ENCODE measurements around the gene AP3D1.

AP3D1 gene

GRCh38 chr19:2180881-2181632, 29.7 kb upstream of the AP3D1 start:
- intact Hi-C loops (cut with DNase I; ENCODE audit: low total_unique reads), result no loop called here
- TF ChIP-seq CTCF (IDR thresholded peaks at IDR 0.05), result no peak
- no peaks in the 10 kb centered on the region for H3K9me3 ChIP-seq
- peaks cover 0 to 38% (median 24%) of the 10 kb centered on the region in 4 donors for H3K4me1 ChIP-seq
- H3K27me3 ChIP-seq, result no peaks in the 10 kb centered on the region
- H3K36me3 ChIP-seq, result peaks cover 0 to 22% (median 7%) of the 10 kb centered on the region in 3 donors
- H3K4me3 ChIP-seq, result no peak overlapping the region
- no peak for DNase-seq
- H3K27ac ChIP-seq, result no peak overlapping the region

GRCh38 chr19:2180114-2180513, 28.7 kb upstream of the AP3D1 start:
- no peaks in the 10 kb centered on the region for H3K9me3 ChIP-seq
- DNase-seq, result no peak
- H3K36me3 ChIP-seq, result peaks cover 0 to 22% (median 7%) of the 10 kb centered on the region in 3 donors
- no peak for TF ChIP-seq CTCF (IDR thresholded peaks at IDR 0.05)
- no peaks in the 10 kb centered on the region for H3K27me3 ChIP-seq
- H3K27ac ChIP-seq, result no peak overlapping the region
- H3K4me1 ChIP-seq, result peaks cover 0 to 31% (median 17%) of the 10 kb centered on the region in 4 donors
- no peak overlapping the region for H3K4me3 ChIP-seq
- intact Hi-C loops (cut with DNase I; ENCODE audit: low total_unique reads), result no loop called here

GRCh38 chr19:2179095-2179494, 27.7 kb upstream of the AP3D1 start:
- H3K27ac ChIP-seq, result no peak overlapping the region
- no peaks in the 10 kb centered on the region for H3K9me3 ChIP-seq
- no peaks in the 10 kb centered on the region for H3K27me3 ChIP-seq
- peaks cover 0 to 22% (median 10%) of the 10 kb centered on the region in 4 donors for H3K4me1 ChIP-seq
- no peak overlapping the region for H3K4me3 ChIP-seq
- intact Hi-C loops (cut with DNase I; ENCODE audit: low total_unique reads), result no loop called here
- DNase-seq, result no peak
- H3K36me3 ChIP-seq, result peaks cover 0 to 22% (median 7%) of the 10 kb centered on the region in 3 donors
- TF ChIP-seq CTCF (IDR thresholded peaks at IDR 0.05), result no peak

- no peak for DNase-seq
- H3K27ac ChIP-seq, result no peak overlapping the region
- TF ChIP-seq CTCF (IDR thresholded peaks at IDR 0.05), result no peak
- H3K4me1 ChIP-seq, result peaks cover 0 to 13% (median 4%) of the 10 kb centered on the region in 4 donors
- no peaks in the 10 kb centered on the region for H3K27me3 ChIP-seq
- intact Hi-C loops (cut with DNase I; ENCODE audit: low total_unique reads), result no loop called here
- H3K9me3 ChIP-seq, result no peaks in the 10 kb centered on the region
- no peak overlapping the region for H3K4me3 ChIP-seq
- H3K36me3 ChIP-seq, result peaks cover 0 to 10% (median 7%) of the 10 kb centered on the region in 3 donors
Measured at GRCh38 chr19:2176337-2176994, 25.1 kb upstream of the AP3D1 start.

- intact Hi-C loops (cut with DNase I; ENCODE audit: low total_unique reads), result no loop called here
- no peak for DNase-seq
- Histone ChIP-seq H3K9me3 (no peaks in the 10 kb centered on the region), H3K27me3 (no peaks in the 10 kb centered on the region), H3K36me3 (peaks cover 0 to 3% (median 2%) of the 10 kb centered on the region in 3 donors), H3K27ac (no peak overlapping the region), H3K4me1 (peaks cover 0 to 20% (median 7%) of the 10 kb centered on the region in 4 donors), H3K4me3 (no peak overlapping the region)
- TF ChIP-seq CTCF (IDR thresholded peaks at IDR 0.05), result no peak
Measured at GRCh38 chr19:2175742-2176141, 24.4 kb upstream of the AP3D1 start.

All from tibial artery (tissue), 4 donors.